ENCODE results near the gene UNC119. TPM values are rescaled to one million over a fixed set of nuclear protein-coding genes. Genes with fewer than 3 reads are reported as not detected.

Gene UNC119
- polyA plus RNA-seq, 3 donors = 60.8 to 78.8 (median 70.3) TPM

DNA sequence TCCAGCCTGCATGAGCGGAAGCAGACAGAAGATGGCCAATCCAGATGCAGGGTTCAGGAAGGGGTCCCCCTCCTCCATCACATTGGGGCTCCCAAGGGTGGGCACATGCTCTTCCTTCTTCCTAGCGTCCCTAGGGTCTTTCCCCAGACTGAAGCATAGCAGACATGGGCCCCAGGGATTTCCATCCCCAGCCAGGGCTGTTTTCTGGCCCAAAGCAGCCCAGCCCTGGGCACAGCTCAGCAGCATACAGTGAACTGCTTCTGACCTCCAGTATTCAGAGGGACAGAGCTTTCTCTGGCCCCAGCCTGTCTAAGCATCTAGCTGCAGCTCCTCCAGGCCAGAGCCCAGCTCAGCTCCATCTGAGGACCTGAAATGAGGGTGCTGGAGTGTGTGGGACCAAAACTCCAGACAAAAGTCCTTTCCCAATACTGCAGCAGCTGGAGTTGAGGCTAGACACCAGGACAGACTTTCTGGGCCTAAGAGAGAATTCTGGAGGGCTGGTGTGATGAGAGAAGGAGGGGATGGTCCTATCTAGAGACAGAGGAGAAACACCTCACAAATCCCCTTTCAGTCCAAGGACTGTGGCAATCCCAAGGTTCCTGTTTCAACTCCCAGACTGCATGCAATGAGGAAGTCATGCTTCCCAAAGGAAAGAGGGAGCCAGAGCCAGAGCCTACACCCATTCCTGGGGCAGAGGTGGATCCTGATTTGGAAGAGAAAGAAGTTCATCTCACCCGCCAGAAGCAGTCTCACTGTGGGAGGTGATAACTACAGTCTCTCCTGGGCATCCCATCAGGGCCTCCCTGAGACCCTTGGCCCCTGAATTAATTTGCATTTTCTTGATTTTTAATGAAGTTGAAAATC is 50.8 kb downstream of the UNC119 start:
- no peak for DNase-seq

GRCh38 chr17:28500712-28501379 is 51.6 kb downstream of the UNC119 start:
- DNase-seq = no peak

- DNase-seq = no peak
Measured at GRCh38 chr17:28499684-28500357, 52.6 kb downstream of the UNC119 start.

DNA sequence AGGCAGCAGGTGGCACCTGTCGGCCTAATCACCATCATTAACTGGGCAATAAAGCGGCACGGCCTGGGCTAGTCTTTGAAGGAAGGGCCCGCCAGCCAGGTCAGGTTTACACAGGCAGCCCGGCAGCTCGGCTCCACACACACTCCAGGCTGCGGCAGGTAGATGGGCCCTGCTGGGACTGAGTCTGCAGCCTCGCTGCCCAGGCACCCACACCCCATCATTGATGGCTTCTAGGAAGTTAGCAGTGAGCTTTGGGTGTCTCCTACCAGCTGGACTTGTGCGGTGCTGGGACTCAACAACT is 53.1 kb downstream of the UNC119 start:
- DNase-seq = no peak

DNA sequence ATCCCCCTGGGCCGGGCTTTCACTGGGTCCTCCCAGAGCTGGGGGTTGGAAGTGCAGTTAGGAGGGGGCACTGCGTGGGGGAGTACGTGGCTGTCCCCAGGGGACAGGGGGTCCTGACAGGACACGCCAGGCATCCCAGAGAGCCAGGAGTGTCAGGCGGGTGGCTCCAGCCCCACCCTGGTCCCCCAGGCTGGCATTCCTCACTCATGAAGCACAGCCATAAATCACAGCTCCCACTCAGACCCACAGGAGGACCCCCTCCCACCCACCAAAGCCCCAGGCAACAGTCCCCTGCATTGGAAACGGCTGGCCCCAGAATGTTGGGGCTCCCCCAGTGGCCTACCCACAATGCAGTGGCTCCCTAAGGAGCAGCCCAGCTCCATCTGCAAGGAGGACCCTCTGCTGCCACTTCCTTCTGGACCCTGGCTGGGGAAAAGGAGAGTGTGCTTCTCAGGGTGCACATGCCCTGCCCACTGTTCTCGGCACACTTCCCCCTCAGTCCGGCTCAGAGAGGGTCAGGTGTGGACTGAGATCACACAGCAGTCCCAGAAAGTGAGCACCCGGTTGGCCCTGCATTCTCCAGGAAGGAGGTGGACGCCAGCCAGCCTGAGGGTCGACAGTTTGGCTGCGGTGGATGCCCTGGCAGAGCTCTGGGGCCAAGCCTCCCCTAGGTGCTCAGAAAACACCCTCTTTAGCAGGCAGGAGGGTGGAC is 53.6 kb downstream of the UNC119 start:
- DNase-seq = no peak

GRCh38 chr17:28497931-28498330 is 54.5 kb downstream of the UNC119 start:
- no peak for DNase-seq

Other genes with a start within 250 kb of the UNC119 start
- gene TMEM97, start 233.4 kb downstream of the UNC119 start, polyA plus RNA-seq (ENCODE audit: insufficient read length in 3 of 3) = 10 to 100 TPM; 53.6 to 62.3 (median 54.4) TPM
- 10 to 100 TPM; 50.6 to 58.9 (median 54.0) TPM for gene IFT20, start 217.2 kb downstream of the UNC119 start, polyA plus RNA-seq (ENCODE audit: insufficient read length in 3 of 3)
- gene TNFAIP1, start 216.9 kb downstream of the UNC119 start, polyA plus RNA-seq (ENCODE audit: insufficient read length in 3 of 3) = 10 to 100 TPM; 40.7 to 44.6 (median 44.5) TPM
- 100 to 1,000 TPM in 1 of 3 donors, 10 to 100 TPM in 2; 87.6 to 102 (median 93.9) TPM for gene POLDIP2, start 195.1 kb downstream of the UNC119 start, polyA plus RNA-seq (ENCODE audit: insufficient read length in 3 of 3)
- gene SEBOX, start 187.4 kb downstream of the UNC119 start, polyA plus RNA-seq (ENCODE audit: insufficient read length in 3 of 3) = not detected
- gene VTN, start 182.3 kb downstream of the UNC119 start, polyA plus RNA-seq (ENCODE audit: insufficient read length in 3 of 3) = 10 to 100 TPM; 18.7 to 25.2 (median 20.4) TPM
- gene SARM1, start 180.9 kb downstream of the UNC119 start, polyA plus RNA-seq (ENCODE audit: insufficient read length in 3 of 3) = 10 to 100 TPM; 14.9 to 16.8 (median 15.9) TPM
- 10 to 100 TPM; 11.4 to 16.8 (median 14.9) TPM for gene SLC46A1, start 146.4 kb downstream of the UNC119 start, polyA plus RNA-seq (ENCODE audit: insufficient read length in 3 of 3)
- 10 to 100 TPM; 13.0 to 18.8 (median 16.9) TPM for gene SLC13A2, start 79.0 kb downstream of the UNC119 start, polyA plus RNA-seq (ENCODE audit: insufficient read length in 3 of 3)
- under 1 TPM; 0.47 to 0.69 (median 0.57) TPM for gene FOXN1, start 46.3 kb downstream of the UNC119 start, polyA plus RNA-seq (ENCODE audit: insufficient read length in 3 of 3)
- 100 to 1,000 TPM in 2 of 3 donors, 10 to 100 TPM in 1; 95.6 to 111 (median 107) TPM for gene PIGS, start 18.9 kb upstream of the UNC119 start, polyA plus RNA-seq (ENCODE audit: insufficient read length in 3 of 3)
- gene ALDOC, start 24.3 kb upstream of the UNC119 start, polyA plus RNA-seq (ENCODE audit: insufficient read length in 3 of 3) = 10 to 100 TPM; 29.6 to 31.2 (median 30.1) TPM
- 10 to 100 TPM; 61.9 to 65.9 (median 63.4) TPM for gene SPAG5, start 46.4 kb upstream of the UNC119 start, polyA plus RNA-seq (ENCODE audit: insufficient read length in 3 of 3)
- 10 to 100 TPM; 10.6 to 31.7 (median 29.3) TPM for gene RSKR, start 61.6 kb upstream of the UNC119 start, polyA plus RNA-seq (ENCODE audit: insufficient read length in 3 of 3)
- gene BLTP2, start 92.5 kb upstream of the UNC119 start, polyA plus RNA-seq (ENCODE audit: insufficient read length in 3 of 3) = 100 to 1,000 TPM in 1 of 3 donors, 10 to 100 TPM in 2; 86.0 to 106 (median 99.9) TPM
- gene SDF2, start 109.3 kb upstream of the UNC119 start, polyA plus RNA-seq (ENCODE audit: insufficient read length in 3 of 3) = 10 to 100 TPM; 76.3 to 87.5 (median 79.7) TPM
- 10 to 100 TPM; 68.0 to 81.6 (median 80.7) TPM for gene SUPT6H, start 109.6 kb upstream of the UNC119 start, polyA plus RNA-seq (ENCODE audit: insufficient read length in 3 of 3)
- gene PROCA1, start 159.3 kb upstream of the UNC119 start, polyA plus RNA-seq (ENCODE audit: insufficient read length in 3 of 3) = 10 to 100 TPM in 2 of 3 donors, 1 to 10 TPM in 1; 4.3 to 11.2 (median 10.3) TPM
- 100 to 1,000 TPM; 155 to 193 (median 178) TPM for gene RAB34, start 165.2 kb upstream of the UNC119 start, polyA plus RNA-seq (ENCODE audit: insufficient read length in 3 of 3)
- 100 to 1,000 TPM; 804 to 896 (median 874) TPM for gene RPL23A, start 167.4 kb upstream of the UNC119 start, polyA plus RNA-seq (ENCODE audit: insufficient read length in 3 of 3)
- gene TLCD1, start 173.6 kb upstream of the UNC119 start, polyA plus RNA-seq (ENCODE audit: insufficient read length in 3 of 3) = 10 to 100 TPM; 16.6 to 19.8 (median 18.5) TPM
- 10 to 100 TPM in 2 of 3 donors, 1 to 10 TPM in 1; 7.1 to 13.8 (median 12.4) TPM for gene NEK8, start 176.2 kb upstream of the UNC119 start, polyA plus RNA-seq (ENCODE audit: insufficient read length in 3 of 3)
- 100 to 1,000 TPM; 133 to 163 (median 136) TPM for gene TRAF4, start 191.4 kb upstream of the UNC119 start, polyA plus RNA-seq (ENCODE audit: insufficient read length in 3 of 3)

Measured in renal pelvis (tissue), 4 donors.